Measurements from ENCODE around the gene SH3BP1.

DNA sequence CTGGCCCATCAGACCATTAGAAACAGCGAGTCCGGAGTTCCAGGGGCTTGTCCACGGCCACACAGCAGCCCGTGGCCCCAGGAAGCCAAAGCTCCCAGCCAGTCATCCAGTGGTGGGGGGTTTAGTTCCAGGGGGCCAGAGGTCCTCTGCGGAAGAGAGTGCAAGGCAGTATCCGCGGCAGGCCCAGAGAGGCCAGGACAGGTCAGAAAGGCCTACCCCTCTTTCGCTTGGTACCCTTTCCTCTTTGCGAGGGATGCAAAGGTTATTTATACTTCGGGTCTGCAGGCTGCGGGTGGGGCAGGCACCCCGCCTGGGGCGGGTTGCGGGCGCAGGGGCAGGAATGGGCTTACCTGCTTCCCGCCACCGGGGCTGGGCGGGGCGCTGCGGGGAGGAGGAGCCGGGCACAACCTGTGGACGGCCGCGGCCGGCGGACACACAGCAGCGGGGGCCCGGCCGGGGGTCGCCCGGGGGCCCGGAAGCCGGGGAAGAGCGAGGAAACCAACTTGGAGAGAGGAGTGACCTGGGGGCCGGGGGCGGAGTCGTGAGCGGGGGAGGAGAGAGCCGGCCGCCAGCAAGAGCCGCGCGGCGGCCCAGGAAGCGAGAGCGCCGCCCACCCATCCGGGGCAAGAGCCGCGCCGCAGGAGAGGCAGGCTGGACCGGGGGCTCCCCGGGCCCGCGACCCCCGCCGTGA lies at the start of gene SH3BP1:
- TF ChIP-seq, protein P1, sequence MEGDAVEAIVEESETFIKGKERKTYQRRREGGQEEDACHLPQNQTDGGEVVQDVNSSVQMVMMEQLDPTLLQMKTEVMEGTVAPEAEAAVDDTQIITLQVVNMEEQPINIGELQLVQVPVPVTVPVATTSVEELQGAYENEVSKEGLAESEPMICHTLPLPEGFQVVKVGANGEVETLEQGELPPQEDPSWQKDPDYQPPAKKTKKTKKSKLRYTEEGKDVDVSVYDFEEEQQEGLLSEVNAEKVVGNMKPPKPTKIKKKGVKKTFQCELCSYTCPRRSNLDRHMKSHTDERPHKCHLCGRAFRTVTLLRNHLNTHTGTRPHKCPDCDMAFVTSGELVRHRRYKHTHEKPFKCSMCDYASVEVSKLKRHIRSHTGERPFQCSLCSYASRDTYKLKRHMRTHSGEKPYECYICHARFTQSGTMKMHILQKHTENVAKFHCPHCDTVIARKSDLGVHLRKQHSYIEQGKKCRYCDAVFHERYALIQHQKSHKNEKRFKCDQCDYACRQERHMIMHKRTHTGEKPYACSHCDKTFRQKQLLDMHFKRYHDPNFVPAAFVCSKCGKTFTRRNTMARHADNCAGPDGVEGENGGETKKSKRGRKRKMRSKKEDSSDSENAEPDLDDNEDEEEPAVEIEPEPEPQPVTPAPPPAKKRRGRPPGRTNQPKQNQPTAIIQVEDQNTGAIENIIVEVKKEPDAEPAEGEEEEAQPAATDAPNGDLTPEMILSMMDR (IDR thresholded peaks at IDR 0.05; ENCODE audit: insufficient read depth, low read length, poor library complexity, severe bottlenecking): no peak
- TF ChIP-seq EZH2phosphoT487 (conservative IDR thresholded peaks at IDR 0.05; ENCODE audit: low read length): no peak
